HG02970 (cell line): ENCODE results near the gene THSD1.
"Not testable (repeated sequence)": the region's sequence is repeated elsewhere in the genome, so short reads cannot be mapped to it uniquely, and the experiment has no call there.

ENCODE experiments used
- ATAC-seq: cut with Tn5 transposase; IDR thresholded peaks from one replicate; pipeline ENCODE4 v1.9.1; 2021; ENCODE audit warnings: mild to moderate bottlenecking, moderate library complexity, moderate number of reproducible peaks; ENCODE audit not compliant: unreplicated experiment, low FRiP score

THSD1 gene

GRCh38 chr13:52362169-52362887 is 43.6 kb downstream of the THSD1 start:
- not testable (repeated sequence) for ATAC-seq

DNA sequence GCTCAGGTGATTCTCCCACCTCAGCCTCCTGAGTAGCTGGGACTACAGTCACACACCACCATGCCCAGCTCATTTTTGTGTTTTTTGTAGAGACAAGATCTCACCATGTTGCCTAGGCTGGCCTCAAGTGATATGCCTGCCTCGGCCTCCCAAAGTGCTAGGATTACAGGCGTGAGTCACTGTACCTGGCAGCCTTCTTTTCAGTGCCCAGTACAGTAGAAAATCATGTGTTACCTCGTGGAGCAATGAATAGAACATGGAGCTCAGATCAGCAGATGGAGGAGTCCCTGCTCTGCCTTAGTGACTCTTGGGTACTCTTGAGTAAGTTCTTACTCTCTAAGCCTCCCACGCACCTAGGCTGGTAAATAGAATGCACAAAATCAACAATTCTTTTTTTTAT is 44.7 kb downstream of the THSD1 start:
- ATAC-seq, result no peak

GRCh38 chr13:52359534-52359933 is 46.4 kb downstream of the THSD1 start:
- no peak for ATAC-seq

GRCh38 chr13:52356327-52356726 is 49.6 kb downstream of the THSD1 start:
- no peak for ATAC-seq

GRCh38 chr13:52353193-52353592 is 52.8 kb downstream of the THSD1 start:
- no peak for ATAC-seq

- ATAC-seq, result no peak
Measured at GRCh38 chr13:52348983-52349780, 56.8 kb downstream of the THSD1 start.

GRCh38 chr13:52348071-52348470 is 57.9 kb downstream of the THSD1 start:
- no peak for ATAC-seq

DNA sequence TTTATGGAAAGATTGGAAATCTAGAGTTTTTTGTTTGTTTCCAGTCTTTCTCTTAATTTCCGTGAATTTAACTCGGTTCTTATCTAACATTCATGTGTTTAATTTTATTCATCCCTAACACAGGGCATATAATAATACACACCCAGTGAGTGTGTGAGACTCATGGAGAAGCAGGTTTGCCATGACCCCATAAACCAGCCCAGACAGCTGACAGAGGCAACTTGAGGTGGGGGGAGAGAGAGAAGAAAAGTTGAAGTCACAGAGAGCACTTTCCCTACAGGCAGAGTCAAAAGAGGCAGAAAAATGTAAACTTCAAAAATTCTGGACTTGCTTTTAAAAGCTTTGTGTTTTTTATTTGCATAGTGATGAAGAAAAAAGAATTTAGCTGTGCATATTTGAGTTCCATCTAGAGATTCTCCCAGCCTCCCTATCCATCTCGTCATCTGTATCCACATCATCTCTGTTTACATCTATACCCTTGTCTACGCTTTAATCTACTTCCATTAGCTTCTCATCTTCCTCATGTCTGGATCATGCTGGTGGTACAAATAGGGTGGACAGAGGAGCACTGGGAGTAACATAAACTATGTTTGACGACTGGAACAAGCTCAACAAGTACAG is 60.2 kb downstream of the THSD1 start:
- no peak for ATAC-seq

DNA sequence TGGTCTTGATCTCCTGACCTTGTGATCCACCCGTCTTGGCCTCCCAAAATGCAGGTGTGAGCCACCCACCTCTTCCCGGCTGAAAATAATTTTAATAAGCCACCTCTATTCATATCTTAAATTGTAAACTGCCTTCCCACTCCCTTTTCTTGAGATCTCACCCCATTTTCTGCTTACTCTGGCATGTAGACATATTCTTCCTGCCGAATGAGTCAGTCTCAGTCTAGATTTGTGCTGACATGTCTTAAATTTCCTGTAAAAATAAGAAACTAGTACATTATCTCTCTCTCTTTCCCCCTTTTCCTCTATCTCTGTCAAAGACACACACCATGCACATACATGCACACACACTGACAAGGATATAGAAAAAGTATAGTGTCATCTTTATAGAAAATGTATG is 60.9 kb downstream of the THSD1 start:
- no peak for ATAC-seq

DNA sequence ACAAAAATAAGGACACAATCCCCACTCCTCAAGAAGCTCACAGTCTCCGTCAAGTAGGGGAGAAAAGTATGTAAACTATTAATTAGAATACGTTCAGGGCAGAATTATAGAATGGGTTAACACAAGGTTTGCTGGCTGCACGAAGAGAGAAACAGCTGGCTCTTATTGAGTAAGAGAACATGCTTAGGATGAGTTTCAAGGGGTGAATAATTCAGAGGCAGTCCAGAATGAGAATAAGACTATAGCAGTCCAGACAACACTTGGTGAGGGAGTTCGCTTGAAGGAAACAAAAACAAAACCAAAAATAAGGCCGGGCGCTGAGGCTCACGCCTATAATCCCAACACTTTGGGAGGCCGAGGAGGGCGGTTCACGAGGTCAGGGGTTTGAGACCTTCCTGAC is 61.9 kb downstream of the THSD1 start:
- no peak for ATAC-seq

GRCh38 chr13:52342203-52342602 is 63.8 kb downstream of the THSD1 start:
- ATAC-seq, result not testable (repeated sequence)

DNA sequence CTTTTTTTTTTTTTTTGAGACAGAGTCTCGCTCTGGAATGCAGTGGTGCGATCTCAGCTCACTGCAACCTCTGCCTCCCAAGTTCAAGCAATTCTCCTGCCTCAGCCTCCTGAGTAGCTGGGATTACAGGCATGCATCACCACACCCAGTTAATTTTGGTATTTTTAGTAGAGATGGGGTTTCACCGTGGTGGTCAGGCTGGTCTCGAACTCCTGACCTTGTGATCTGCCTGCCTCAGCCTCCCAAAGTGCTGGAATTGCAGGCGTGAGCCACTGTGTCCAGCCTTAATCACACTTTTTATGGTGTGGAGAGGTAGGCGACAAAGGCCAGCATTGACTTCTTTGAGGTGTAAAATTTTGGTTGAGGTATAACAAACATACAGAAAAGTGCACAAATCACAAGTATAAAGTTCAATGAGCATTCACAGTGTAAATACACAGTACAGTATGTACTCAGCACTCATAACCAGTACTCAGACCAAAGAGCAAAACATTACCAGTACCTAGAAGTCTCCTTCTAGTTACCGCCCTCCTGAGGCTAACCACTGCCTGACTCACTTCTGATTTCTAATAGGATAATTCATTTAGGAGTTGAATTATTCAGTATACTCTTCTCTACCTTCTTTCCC is 68.0 kb downstream of the THSD1 start:
- not testable (repeated sequence) for ATAC-seq

- ATAC-seq, result not testable (repeated sequence)
Measured at GRCh38 chr13:52334107-52334506, 71.9 kb downstream of the THSD1 start.

GRCh38 chr13:52331844-52332243 is 74.1 kb downstream of the THSD1 start:
- not testable (repeated sequence) for ATAC-seq
